ENCODE results near the gene SRRM3.
"Not testable (repeated sequence)": the region's sequence is repeated elsewhere in the genome, so short reads cannot be mapped to it uniquely, and the experiment has no call there.

Gene SRRM3

GRCh38 chr7:76189276-76189675, 12.4 kb upstream of the SRRM3 start:
- no peak for DNase-seq (ENCODE audit: low spot score)

GRCh38 chr7:76191783-76192240, 9.9 kb upstream of the SRRM3 start:
- DNase-seq (ENCODE audit: low spot score) = no peak

- DNase-seq (ENCODE audit: low spot score) = no peak
These were observed 8.2 kb upstream of the SRRM3 start for GRCh38 chr7:76193466-76193865.

- no peak for DNase-seq (ENCODE audit: low spot score)
These were observed 7.8 kb upstream of the SRRM3 start for GRCh38 chr7:76193883-76194282.

- DNase-seq (ENCODE audit: low spot score) = no peak
These were observed 4.9 kb upstream of the SRRM3 start for GRCh38 chr7:76196786-76197185.

GRCh38 chr7:76198202-76198601, 3.5 kb upstream of the SRRM3 start:
- no peak for DNase-seq (ENCODE audit: low spot score)

- DNase-seq (ENCODE audit: low spot score) = no peak
These were observed 952 bp downstream of the SRRM3 start for GRCh38 chr7:76202666-76203030.

GRCh38 chr7:76204147-76204546, 2.5 kb downstream of the SRRM3 start:
- DNase-seq (ENCODE audit: low spot score) = no peak

- no peak for DNase-seq (ENCODE audit: low spot score)
These were observed 4.9 kb downstream of the SRRM3 start for GRCh38 chr7:76206633-76207032.

- DNase-seq (ENCODE audit: low spot score) = no peak
These were observed 7.6 kb downstream of the SRRM3 start for GRCh38 chr7:76209310-76209709.

GRCh38 chr7:76211216-76211615, 9.5 kb downstream of the SRRM3 start:
- DNase-seq (ENCODE audit: low spot score) = no peak

- DNase-seq (ENCODE audit: low spot score) = not testable (repeated sequence)
These were observed 13.7 kb downstream of the SRRM3 start for GRCh38 chr7:76215349-76215748.

- DNase-seq (ENCODE audit: low spot score) = no peak
These were observed 14.8 kb downstream of the SRRM3 start for GRCh38 chr7:76216381-76217082.

GRCh38 chr7:76217942-76218566, 16.4 kb downstream of the SRRM3 start:
- DNase-seq (ENCODE audit: low spot score) = no peak

- no peak for DNase-seq (ENCODE audit: low spot score)
These were observed 18.7 kb downstream of the SRRM3 start for GRCh38 chr7:76220185-76221057.

- DNase-seq (ENCODE audit: low spot score) = no peak
These were observed 20.6 kb downstream of the SRRM3 start for GRCh38 chr7:76222333-76222732.

GRCh38 chr7:76222839-76223238, 21.1 kb downstream of the SRRM3 start:
- no peak for DNase-seq (ENCODE audit: low spot score)

- DNase-seq (ENCODE audit: low spot score) = no peak
These were observed 21.7 kb downstream of the SRRM3 start for GRCh38 chr7:76223286-76223972.

- no peak for DNase-seq (ENCODE audit: low spot score)
These were observed 23.0 kb downstream of the SRRM3 start for GRCh38 chr7:76224695-76225094.

- DNase-seq (ENCODE audit: low spot score) = no peak
These were observed 23.7 kb downstream of the SRRM3 start for GRCh38 chr7:76225379-76225778.

GRCh38 chr7:76225951-76226350, 24.3 kb downstream of the SRRM3 start:
- DNase-seq (ENCODE audit: low spot score) = no peak

GRCh38 chr7:76226878-76227423, 25.3 kb downstream of the SRRM3 start:
- not testable (repeated sequence) for DNase-seq (ENCODE audit: low spot score)

All from CD4-positive, alpha-beta T cell treated with Interleukin-2 at 100 ng/mL for 4 hours (primary cell).